Measurements from ENCODE around the gene DPF3.

Gene DPF3

GRCh38 chr14:72824051-72824450 lies 69.8 kb downstream of the DPF3 start:
- H3K4me3 ChIP-seq (ENCODE audit: low read length in 2 of 2) = no peak overlapping the region
- no peak overlapping the region for H4K8ac ChIP-seq (ENCODE audit: low read depth, low read length)
- no peak overlapping the region for H3K27ac ChIP-seq (replicated peaks; ENCODE audit: low read length)
- H3K4me2 ChIP-seq (ENCODE audit: insufficient read depth, low read length, poor library complexity, severe bottlenecking) = no peak overlapping the region
- no peak overlapping the region for H2AFZ ChIP-seq (ENCODE audit: low read length)
- no peak overlapping the region for H4K91ac ChIP-seq (ENCODE audit: low read depth, low read length, poor library complexity)
- no peaks in the 10 kb centered on the region for H3K9me3 ChIP-seq (replicated peaks in 1 of 2; ENCODE audit: control insufficient read depth in 2 of 2, insufficient read depth in 1 of 2, low read depth in 1 of 2, low read length in 2 of 2)
- no peak overlapping the region for H3K14ac ChIP-seq (ENCODE audit: low read length)
- DNase-seq (ENCODE audit: low spot score) = no peak
- H2BK5ac ChIP-seq (ENCODE audit: low read length) = no peak overlapping the region
- no peak overlapping the region for H2BK15ac ChIP-seq (ENCODE audit: low read length)
- H3K18ac ChIP-seq (ENCODE audit: low read length) = peak overlapping the region; percentile 36
- no peaks in the 10 kb centered on the region for H3K27me3 ChIP-seq (ENCODE audit: control insufficient read depth in 3 of 3, insufficient read depth in 3 of 3, low read depth in 1 of 3, low read length in 3 of 3)
- H3K4ac ChIP-seq (ENCODE audit: low read length) = no peak overlapping the region
- H3K4me1 ChIP-seq (ENCODE audit: control insufficient read depth in 2 of 2, insufficient read depth in 1 of 2, low read depth in 1 of 2, low read length in 2 of 2) = no peaks in the 10 kb centered on the region
- H3K9ac ChIP-seq (ENCODE audit: low read depth, low read length, poor library complexity) = no peak overlapping the region
- no peaks in the 10 kb centered on the region for H3K79me1 ChIP-seq (ENCODE audit: low read depth, low read length)
- H3K23ac ChIP-seq (ENCODE audit: low read depth, low read length, poor library complexity) = no peak overlapping the region
- no peak overlapping the region for H2BK12ac ChIP-seq (ENCODE audit: low read length)
- WGBS, 2 donors (ENCODE audit: extremely low coverage in 2 of 2, insufficient read length in 2 of 2, insufficient replicate concordance in 1 of 2) = no CpG with 5 or more reads among the region's 2 CpGs
- no peak overlapping the region for H2BK120ac ChIP-seq (ENCODE audit: low read depth, low read length)
- no peaks in the 10 kb centered on the region for H3K36me3 ChIP-seq (replicated peaks in 1 of 2; ENCODE audit: control insufficient read depth in 2 of 2, insufficient read depth in 2 of 2, low read length in 2 of 2)
- H2AK5ac ChIP-seq (ENCODE audit: low read depth, low read length) = no peak overlapping the region

GRCh38 chr14:72822946-72823611 lies 70.8 kb downstream of the DPF3 start:
- Histone ChIP-seq H3K4ac (ENCODE audit: low read length) (no peak overlapping the region), H3K18ac (ENCODE audit: low read length) (no peak overlapping the region), H2AFZ (ENCODE audit: low read length) (peak overlapping the region; percentile 35), H4K8ac (ENCODE audit: low read depth, low read length) (no peak overlapping the region), H2BK12ac (ENCODE audit: low read length) (no peak overlapping the region), H4K91ac (ENCODE audit: low read depth, low read length, poor library complexity) (no peak overlapping the region), H3K27me3 (ENCODE audit: control insufficient read depth in 3 of 3, insufficient read depth in 3 of 3, low read depth in 1 of 3, low read length in 3 of 3) (no peaks in the 10 kb centered on the region), H3K27ac (replicated peaks; ENCODE audit: low read length) (no peak overlapping the region), H3K4me2 (ENCODE audit: insufficient read depth, low read length, poor library complexity, severe bottlenecking) (no peak overlapping the region), H3K4me3 (ENCODE audit: low read length in 2 of 2) (no peak overlapping the region), H3K9me3 (replicated peaks in 1 of 2; ENCODE audit: control insufficient read depth in 2 of 2, insufficient read depth in 1 of 2, low read depth in 1 of 2, low read length in 2 of 2) (no peaks in the 10 kb centered on the region), H3K4me1 (ENCODE audit: control insufficient read depth in 2 of 2, insufficient read depth in 1 of 2, low read depth in 1 of 2, low read length in 2 of 2) (no peaks in the 10 kb centered on the region), H2BK15ac (ENCODE audit: low read length) (no peak overlapping the region), H3K14ac (ENCODE audit: low read length) (no peak overlapping the region), H2BK120ac (ENCODE audit: low read depth, low read length) (no peak overlapping the region), H2BK5ac (ENCODE audit: low read length) (no peak overlapping the region), H3K23ac (ENCODE audit: low read depth, low read length, poor library complexity) (no peak overlapping the region), H3K36me3 (replicated peaks in 1 of 2; ENCODE audit: control insufficient read depth in 2 of 2, insufficient read depth in 2 of 2, low read length in 2 of 2) (no peaks in the 10 kb centered on the region), H3K79me1 (ENCODE audit: low read depth, low read length) (no peaks in the 10 kb centered on the region), H3K9ac (ENCODE audit: low read depth, low read length, poor library complexity) (no peak overlapping the region), H2AK5ac (ENCODE audit: low read depth, low read length) (no peak overlapping the region)
- WGBS, 2 donors (ENCODE audit: extremely low coverage in 2 of 2, insufficient read length in 2 of 2, insufficient replicate concordance in 1 of 2) = no CpG with 5 or more reads among the region's 14 CpGs
- no peak for DNase-seq (ENCODE audit: low spot score)

- Histone ChIP-seq H3K4me2 (ENCODE audit: insufficient read depth, low read length, poor library complexity, severe bottlenecking) (no peak overlapping the region), H3K18ac (ENCODE audit: low read length) (no peak overlapping the region), H3K4ac (ENCODE audit: low read length) (no peak overlapping the region), H4K91ac (ENCODE audit: low read depth, low read length, poor library complexity) (no peak overlapping the region), H4K8ac (ENCODE audit: low read depth, low read length) (no peak overlapping the region), H2BK5ac (ENCODE audit: low read length) (no peak overlapping the region), H3K4me1 (ENCODE audit: control insufficient read depth in 2 of 2, insufficient read depth in 1 of 2, low read depth in 1 of 2, low read length in 2 of 2) (no peaks in the 10 kb centered on the region), H2AFZ (ENCODE audit: low read length) (no peak overlapping the region), H3K27me3 (ENCODE audit: control insufficient read depth in 3 of 3, insufficient read depth in 3 of 3, low read depth in 1 of 3, low read length in 3 of 3) (no peaks in the 10 kb centered on the region), H2AK5ac (ENCODE audit: low read depth, low read length) (no peak overlapping the region), H3K79me1 (ENCODE audit: low read depth, low read length) (no peaks in the 10 kb centered on the region), H3K9me3 (replicated peaks in 1 of 2; ENCODE audit: control insufficient read depth in 2 of 2, insufficient read depth in 1 of 2, low read depth in 1 of 2, low read length in 2 of 2) (no peaks in the 10 kb centered on the region), H2BK120ac (ENCODE audit: low read depth, low read length) (no peak overlapping the region), H3K14ac (ENCODE audit: low read length) (no peak overlapping the region), H2BK12ac (ENCODE audit: low read length) (no peak overlapping the region), H3K9ac (ENCODE audit: low read depth, low read length, poor library complexity) (no peak overlapping the region), H3K27ac (replicated peaks; ENCODE audit: low read length) (no peak overlapping the region), H3K36me3 (replicated peaks in 1 of 2; ENCODE audit: control insufficient read depth in 2 of 2, insufficient read depth in 2 of 2, low read length in 2 of 2) (no peaks in the 10 kb centered on the region), H2BK15ac (ENCODE audit: low read length) (no peak overlapping the region), H3K4me3 (ENCODE audit: low read length in 2 of 2) (no peak overlapping the region), H3K23ac (ENCODE audit: low read depth, low read length, poor library complexity) (no peak overlapping the region)
- no peak for DNase-seq (ENCODE audit: low spot score)
- no CpG with 5 or more reads among the region's 3 CpGs for WGBS, 2 donors (ENCODE audit: extremely low coverage in 2 of 2, insufficient read length in 2 of 2, insufficient replicate concordance in 1 of 2)
Measured at GRCh38 chr14:72818998-72819397, 74.9 kb downstream of the DPF3 start.

- Histone ChIP-seq H2BK5ac (ENCODE audit: low read length) (no peak overlapping the region), H3K4ac (ENCODE audit: low read length) (no peak overlapping the region), H2BK12ac (ENCODE audit: low read length) (no peak overlapping the region), H3K27ac (replicated peaks; ENCODE audit: low read length) (no peak overlapping the region), H3K18ac (ENCODE audit: low read length) (no peak overlapping the region), H2BK15ac (ENCODE audit: low read length) (no peak overlapping the region), H2AFZ (ENCODE audit: low read length) (no peak overlapping the region), H4K91ac (ENCODE audit: low read depth, low read length, poor library complexity) (no peak overlapping the region), H3K14ac (ENCODE audit: low read length) (no peak overlapping the region), H4K8ac (ENCODE audit: low read depth, low read length) (no peak overlapping the region), H3K9me3 (replicated peaks in 1 of 2; ENCODE audit: control insufficient read depth in 2 of 2, insufficient read depth in 1 of 2, low read depth in 1 of 2, low read length in 2 of 2) (no peaks in the 10 kb centered on the region), H2BK120ac (ENCODE audit: low read depth, low read length) (no peak overlapping the region), H3K4me3 (ENCODE audit: low read length in 2 of 2) (no peak overlapping the region), H3K4me2 (ENCODE audit: insufficient read depth, low read length, poor library complexity, severe bottlenecking) (no peak overlapping the region), H3K9ac (ENCODE audit: low read depth, low read length, poor library complexity) (no peak overlapping the region), H2AK5ac (ENCODE audit: low read depth, low read length) (no peak overlapping the region), H3K79me1 (ENCODE audit: low read depth, low read length) (no peaks in the 10 kb centered on the region), H3K36me3 (replicated peaks in 1 of 2; ENCODE audit: control insufficient read depth in 2 of 2, insufficient read depth in 2 of 2, low read length in 2 of 2) (no peaks in the 10 kb centered on the region), H3K4me1 (ENCODE audit: control insufficient read depth in 2 of 2, insufficient read depth in 1 of 2, low read depth in 1 of 2, low read length in 2 of 2) (peaks cover 0 to 4% of the 10 kb centered on the region in 2 donors), H3K27me3 (ENCODE audit: control insufficient read depth in 3 of 3, insufficient read depth in 3 of 3, low read depth in 1 of 3, low read length in 3 of 3) (no peaks in the 10 kb centered on the region), H3K23ac (ENCODE audit: low read depth, low read length, poor library complexity) (no peak overlapping the region)
- no CpG with 5 or more reads among the region's 2 CpGs for WGBS, 2 donors (ENCODE audit: extremely low coverage in 2 of 2, insufficient read length in 2 of 2, insufficient replicate concordance in 1 of 2)
- no peak for DNase-seq (ENCODE audit: low spot score)
Measured at GRCh38 chr14:72816287-72816686, 77.6 kb downstream of the DPF3 start.

Data from neuronal stem cell (in vitro differentiated cells).